K562 (cell line): ENCODE measurements around the gene ITSN1. TPM values are rescaled to one million over a fixed set of nuclear protein-coding genes. Genes with fewer than 3 reads are reported as not detected.

Experiments
- ATAC-seq: fragments of 200-7000 bp; cut with Tn5 transposase; 3 replicates; pipeline ENCODE4 v1.9.1; 2020; ENCODE audit warnings: moderate library complexity
- BruUV-seq: library from RNA; stranded (reverse); fragments of 400-500 nt; replicated peaks from 2 replicates; lab custom pipeline; 2021; lab: Mats Ljungman, UMichigan
- CTCF ChIA-PET: fragments of 300-600 bp; formaldehyde crosslinking; extraction: SDS; loops from one replicate; lab custom pipeline; 2021; ENCODE audit warnings: low intra/inter-chr PET ratio; lab: Yijun Ruan, JAX
- POLR2A ChIA-PET: fragments of 300-600, 350-650 bp; sonication (Branson Sonifier 250); formaldehyde crosslinking; extraction: SDS; loops from one replicate; lab custom pipeline; 2021; ENCODE audit warnings: antibody characterized with exemption, inconsistent platforms; lab: Yijun Ruan, JAX
- DNase-seq, 4 experiments: peaks; one replicate each; pipeline versions ENCODE4 v3.0.0 to v3.0.0-alpha.2; 2011 to 2018; ENCODE audit warnings: low spot score in 3 of 4, mixed read lengths in 3 of 4; ENCODE audit errors: extremely low read depth in 1 of 4
- FAIRE-seq: peaks from 2 replicates; lab custom pipeline; 2011; peaks lifted over from hg19 to GRCh38; lab: Jason Lieb, UNC
- H2AFZ ChIP-seq: 2 replicates; pipeline ENCODE4 v1.6.0; 2011; ENCODE audit warnings: low read depth, low read length, control low read depth, inconsistent platforms
- H3K27ac ChIP-seq: fragments of 200-600 bp; 3 replicates; pipeline ENCODE4 v1.8.0; 2011; ENCODE audit warnings: low read depth, mild to moderate bottlenecking, control low read depth, inconsistent platforms, low read length, moderate library complexity, mixed read lengths; ENCODE audit errors: extremely low read depth
- H3K27me3 ChIP-seq, 2 experiments: fragments of 300-600 bp in 1 of 2; 2 replicates in 1 of 2; 3 replicates in 1 of 2; pipeline versions ENCODE4 v1.6.0 to v1.8.0; 2011; ENCODE audit warnings: inconsistent platforms in 2 of 2, low read length in 2 of 2, mild to moderate bottlenecking in 1 of 2, mixed read lengths in 1 of 2, moderate library complexity in 1 of 2; ENCODE audit not compliant: control insufficient read depth in 2 of 2, insufficient read depth in 2 of 2
- H3K36me3 ChIP-seq: fragments of 300-600 bp; 3 replicates; pipeline ENCODE4 v1.8.0; 2011; ENCODE audit warnings: mild to moderate bottlenecking, low read length, inconsistent platforms; ENCODE audit not compliant: control insufficient read depth, insufficient read depth
- H3K4me1 ChIP-seq, 2 experiments: fragments of 200-600 bp in 1 of 2; replicated peaks in 1 of 2; 2 replicates in 1 of 2; 3 replicates in 1 of 2; pipeline versions ENCODE4 v1.5.1 to v1.8.0; 2011; ENCODE audit warnings: inconsistent platforms in 2 of 2, low read length in 2 of 2, mild to moderate bottlenecking in 1 of 2, mixed read lengths in 1 of 2, moderate library complexity in 1 of 2; ENCODE audit not compliant: control insufficient read depth in 2 of 2, insufficient read depth in 2 of 2
- H3K4me2 ChIP-seq: 2 replicates; pipeline ENCODE4 v1.6.1; 2011; ENCODE audit warnings: low read length, control low read depth, inconsistent platforms, mixed read lengths; ENCODE audit not compliant: insufficient read depth
- H3K4me3 ChIP-seq: fragments of 200-600 bp; sonication (generic), shearing (Covaris generic); 2 replicates; pipeline ENCODE4 v1.5.1; 2016; ENCODE audit warnings: control low read depth, inconsistent platforms
- H3K79me2 ChIP-seq: fragments of 200-600 bp; 3 replicates; pipeline ENCODE4 v1.8.0; 2011; ENCODE audit warnings: low read length, inconsistent platforms; ENCODE audit not compliant: control insufficient read depth, insufficient read depth
- H3K9ac ChIP-seq, 2 experiments: 2 replicates each; pipeline versions ENCODE4 v1.6.0 to v1.6.1; 2011; ENCODE audit warnings: low read depth in 2 of 2, low read length in 2 of 2, control low read depth in 1 of 2, inconsistent platforms in 1 of 2, mild to moderate bottlenecking in 1 of 2, mixed read lengths in 1 of 2; ENCODE audit not compliant: insufficient read depth in 1 of 2
- H3K9me1 ChIP-seq: one replicate; pipeline ENCODE4 v1.6.0; 2011; ENCODE audit warnings: inconsistent platforms, mild to moderate bottlenecking, low read length, moderate library complexity; ENCODE audit not compliant: control insufficient read depth, insufficient read depth
- H3K9me3 ChIP-seq: replicated peaks from 2 replicates; pipeline ENCODE4 v1.5.1; 2011; ENCODE audit warnings: low read depth, low read length, inconsistent platforms; ENCODE audit not compliant: control insufficient read depth, insufficient read depth
- H4K20me1 ChIP-seq: replicated peaks from 2 replicates; pipeline ENCODE4 v1.6.1; 2011; ENCODE audit warnings: low read length, inconsistent platforms, mixed read lengths; ENCODE audit not compliant: control insufficient read depth, insufficient read depth
- ATF2 ChIP-seq: sonication (generic); formaldehyde crosslinking; IDR thresholded peaks from 2 replicates; pipeline ENCODE4 v1.8.1; 2022; ENCODE audit warnings: missing genetic modification reagents
- ATF7 ChIP-seq: fragments of 450-650 bp; IDR thresholded peaks from 2 replicates; pipeline ENCODE4 v1.7.1; 2014; ENCODE audit warnings: mild to moderate bottlenecking, moderate library complexity
- CHD4 ChIP-seq: fragments of 200-600 bp; sonication (generic); IDR thresholded peaks from 3 replicates; pipeline ENCODE4 v1.6.1; 2012; ENCODE audit warnings: low read depth, mild to moderate bottlenecking, mixed read lengths, low read length, inconsistent platforms; ENCODE audit not compliant: insufficient read depth, insufficient replicate concordance, poor library complexity, severe bottlenecking
- HDAC6 ChIP-seq: IDR thresholded peaks from 2 replicates; pipeline ENCODE4 v1.6.1; 2012; ENCODE audit warnings: low read depth, mild to moderate bottlenecking, control low read depth, inconsistent platforms, low read length, moderate library complexity
- MECOM ChIP-seq: fragments of 250-450 bp; sonication (Bioruptor Pico); IDR thresholded peaks from 2 replicates; pipeline ENCODE4 v1.8.0; 2022; ENCODE audit warnings: inconsistent platforms
- NELFE ChIP-seq: IDR thresholded peaks from 2 replicates; pipeline ENCODE4 v1.6.1; 2011; ENCODE audit warnings: mild to moderate bottlenecking; ENCODE audit not compliant: insufficient read depth, insufficient read length
- PHTF2 ChIP-seq: fragments of 250-450 bp; sonication (Bioruptor Pico); IDR thresholded peaks from 2 replicates; pipeline ENCODE4 v1.5.0; 2021; ENCODE audit warnings: mild to moderate bottlenecking
- TFAM ChIP-seq: fragments of 250-450 bp; sonication (Bioruptor Pico); conservative IDR thresholded peaks from 2 replicates; pipeline ENCODE4 v1.5.0; 2021; ENCODE audit warnings: mild to moderate bottlenecking, moderate library complexity
- ZNF282 ChIP-seq: sonication (generic); formaldehyde crosslinking; IDR thresholded peaks from 2 replicates; pipeline ENCODE4 v1.8.1; 2023; ENCODE audit warnings: missing genetic modification reagents
- ZNF644 ChIP-seq: fragments of 200-800 bp; sonication (Bioruptor generic); IDR thresholded peaks from 2 replicates; pipeline ENCODE4 v1.6.1; 2016; ENCODE audit warnings: low read depth, missing genetic modification characterization, missing compliant biosample characterization
- ZNF699 ChIP-seq: fragments of 250-450 bp; sonication (Bioruptor Pico); IDR thresholded peaks from 2 replicates; pipeline ENCODE4 v1.8.0; 2021; ENCODE audit warnings: mild to moderate bottlenecking, moderate library complexity; ENCODE audit not compliant: insufficient replicate concordance
- ZNF740 ChIP-seq, 3 experiments: fragments of 200-800 bp in 1 of 3; sonication (Bioruptor generic) in 1 of 3; sonication (generic) in 1 of 3; formaldehyde crosslinking in 1 of 3; IDR thresholded peaks; 2 replicates each; pipeline versions ENCODE4 v1.6.1 to v1.8.0; 2016 to 2022; ENCODE audit warnings: mild to moderate bottlenecking in 2 of 3, missing compliant biosample characterization in 2 of 3, missing genetic modification characterization in 2 of 3, missing genetic modification reagents in 1 of 3
- WGBS: fragments of 100-300 bp; shearing (Covaris generic); methylation state at CpG from one replicate; pipeline ENCODE4 v1.1.6; 2016; ENCODE audit warnings: low coverage, mixed read lengths; ENCODE audit not compliant: insufficient coverage; ENCODE audit errors: missing lambda C conversion rate; 5-methylcytosine and 5-hydroxymethylcytosine counted together
- in situ Hi-C: fragments of 300-500 bp; cut with MboI; formaldehyde crosslinking; loops from 4 replicates; pipeline ENCODE4 v1.15.0; 2018; ENCODE audit warnings: inconsistent platforms, mixed read lengths
- intact Hi-C: fragments of 100-400 bp; cut with micrococcal nuclease; formaldehyde crosslinking; loops from 2 replicates; pipeline ENCODE4 v1.14.2; 2022
- polyA plus RNA-seq, 8 experiments: library from polyadenylated mRNA; depleted of rRNA in 4 of 8; stranded (reverse) in 5 of 8; unstranded in 3 of 8; fragments of >200 nt; fragmentation: Nextera tagmentation in 2 of 8; fragmentation: Illumina TruSeq in 1 of 8; extraction: Ambion mirVana in 2 of 8; extraction: Trizol in 1 of 8; gene quantifications; 2 replicates each; pipeline versions ENCODE4 v1.2.1 to v1.2.3, GENCODE V29; 2011 to 2014; ENCODE audit warnings: inconsistent platforms in 1 of 8, missing spikeins in 1 of 8
- total RNA-seq, 7 experiments: library from RNA; depleted of rRNA in 6 of 7; stranded (reverse); fragments of >200 nt in 6 of 7; fragmentation: Illumina TruSeq in 2 of 7; extraction: Trizol in 2 of 7; gene quantifications; 2 replicates each; pipeline versions ENCODE4 v1.2.1 to v1.2.3, GENCODE V29; 2011 to 2021; ENCODE audit warnings: low replicate concordance in 1 of 7
- TF ChIP-seq, protein P1 (sequence below): sonication (generic); formaldehyde crosslinking; IDR thresholded peaks from 2 replicates; pipeline ENCODE4 v1.8.0; 2022; ENCODE audit warnings: mild to moderate bottlenecking, missing genetic modification reagents

ITSN1 gene
- total and polyA plus RNA-seq, 9 of the 15 experiments (the other 6 are each of a cell fraction or from before 2014, with no cell fraction given), result 1.1 to 12.6 (median 4.8) TPM

DNA sequence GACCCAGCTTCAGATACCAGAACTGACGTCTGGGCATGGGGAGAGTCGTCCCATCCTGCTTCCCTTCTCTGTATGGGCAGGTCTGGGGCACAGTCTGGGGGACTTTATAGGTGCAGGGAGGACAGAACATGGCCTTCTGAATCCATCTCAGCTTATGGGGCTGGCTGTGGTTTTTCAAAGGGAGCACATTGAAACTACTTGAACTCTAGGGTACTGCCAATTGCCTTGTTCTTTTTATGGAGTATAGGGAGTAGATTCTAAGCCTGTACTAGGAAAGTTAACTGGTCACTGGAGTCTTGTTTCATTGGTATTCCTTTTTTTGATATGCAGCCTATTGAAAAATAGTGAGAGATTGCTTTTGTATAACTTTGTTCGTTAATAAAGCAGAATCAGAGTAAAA is 183.1 kb downstream of the ITSN1 start:
- Histone ChIP-seq H2AFZ (no peak overlapping the region), H3K9me3 (no peaks in the 10 kb centered on the region), H3K9ac (no peak overlapping the region), H3K36me3 (no peaks in the 10 kb centered on the region), H3K9me1 (no peaks in the 10 kb centered on the region), H3K4me3 (no peak overlapping the region), H3K4me2 (no peak overlapping the region), H3K27me3 (peaks cover 7 to 19% of the 10 kb centered on the region in 2 experiments; a peak in 4 of 5 replicates), H3K4me1 (no peaks in the 10 kb centered on the region), H3K27ac (no peak overlapping the region), H3K79me2 (no peaks in the 10 kb centered on the region), H4K20me1 (no peaks in the 10 kb centered on the region)
- BruUV-seq, result no TSS peak
- in situ Hi-C loops, result no loop called here
- FAIRE-seq (no peak), ATAC-seq (no peak), DNase-seq (no peak)
- CTCF ChIA-PET, result no interaction called here
- no peak for TF ChIP-seq NELFE
- TF ChIP-seq MECOM, result no peak
- intact Hi-C loops, result no loop called here
- POLR2A ChIA-PET, result interaction anchor here (0.6 kb wide), 1 partner anchor 1332 kb away, joined by 4 read pairs; no protein-coding TSS in a partner anchor
- 9% methylated on average over 3 of the region's 3 CpGs for WGBS

DNA sequence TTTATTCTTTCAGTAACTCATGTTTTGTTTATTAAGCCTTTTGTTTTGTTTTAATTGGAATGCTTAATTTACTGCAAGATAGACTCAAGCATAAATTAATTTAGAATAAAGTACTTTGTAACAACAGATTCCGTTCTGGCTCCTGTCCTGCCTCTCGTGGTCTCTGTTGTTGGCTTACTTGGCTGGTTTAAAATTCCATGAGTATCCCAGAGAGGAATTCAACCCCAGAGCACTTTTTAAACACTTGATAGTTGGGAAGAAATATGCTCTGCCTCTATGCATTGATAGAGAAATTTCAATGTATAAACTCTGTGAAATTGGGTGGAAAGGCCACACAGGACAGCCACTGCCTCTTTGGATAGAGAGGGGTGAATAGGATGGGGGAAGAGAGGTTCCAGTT is 183.6 kb downstream of the ITSN1 start:
- Histone ChIP-seq H3K4me1 (no peaks in the 10 kb centered on the region), H3K27ac (no peak overlapping the region), H3K27me3 (peaks cover 7 to 20% of the 10 kb centered on the region in 2 experiments; a peak in 4 of 5 replicates), H3K4me2 (no peak overlapping the region), H3K9ac (no peak overlapping the region), H2AFZ (no peak overlapping the region), H3K4me3 (no peak overlapping the region), H3K9me1 (no peaks in the 10 kb centered on the region), H4K20me1 (no peaks in the 10 kb centered on the region), H3K36me3 (no peaks in the 10 kb centered on the region), H3K79me2 (no peaks in the 10 kb centered on the region), H3K9me3 (no peaks in the 10 kb centered on the region)
- FAIRE-seq, result no peak
- no peak for DNase-seq
- POLR2A ChIA-PET, result interaction anchor here (0.5 to 0.6 kb wide), 2 partner anchors 36 to 986 kb away, joined by 4 to 5 read pairs; no protein-coding TSS in a partner anchor
- in situ Hi-C loops, result no loop called here
- 18% methylated on average over 2 of the region's 2 CpGs for WGBS
- CTCF ChIA-PET, result no interaction called here
- no TSS peak for BruUV-seq
- no peak for ATAC-seq
- intact Hi-C loops, result no loop called here
- no peak for TF ChIP-seq ATF2
- TF ChIP-seq, protein P1, sequence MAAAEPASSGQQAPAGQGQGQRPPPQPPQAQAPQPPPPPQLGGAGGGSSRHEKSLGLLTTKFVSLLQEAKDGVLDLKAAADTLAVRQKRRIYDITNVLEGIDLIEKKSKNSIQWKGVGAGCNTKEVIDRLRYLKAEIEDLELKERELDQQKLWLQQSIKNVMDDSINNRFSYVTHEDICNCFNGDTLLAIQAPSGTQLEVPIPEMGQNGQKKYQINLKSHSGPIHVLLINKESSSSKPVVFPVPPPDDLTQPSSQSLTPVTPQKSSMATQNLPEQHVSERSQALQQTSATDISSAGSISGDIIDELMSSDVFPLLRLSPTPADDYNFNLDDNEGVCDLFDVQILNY (CRISPR knock-in tag), result no peak
- no peak for TF ChIP-seq ATF7
- no peak for TF ChIP-seq TFAM (CRISPR knock-in tag)
- TF ChIP-seq HDAC6, result no peak
- TF ChIP-seq ZNF699 (CRISPR knock-in tag), result no peak
- no peak for TF ChIP-seq PHTF2 (CRISPR knock-in tag)
- no peak for TF ChIP-seq ZNF282
- no peak for TF ChIP-seq ZNF740 (CRISPR knock-in tag; IDR thresholded peaks at IDR 0.05)
- TF ChIP-seq ZNF740 (tag; IDR thresholded peaks at IDR 0.05), result no peak
- no peak for TF ChIP-seq CHD4
- no peak for TF ChIP-seq ZNF644 (tag)
